ENCODE measurements around the gene HLA-DQB1. TPM values are rescaled to one million over a fixed set of nuclear protein-coding genes. Genes with fewer than 3 reads are reported as not detected.

The HLA-DQB1 gene
- total and polyA plus RNA-seq, 2 of the 13 experiments (the other 11 are each of a cell fraction or from before 2014, with no cell fraction given): not detected

- H3K4me1 ChIP-seq (ENCODE audit: insufficient read depth, low read length): no peaks in the 10 kb centered on the region
- no peaks in the 10 kb centered on the region for H3K9me3 ChIP-seq (ENCODE audit: low read length)
- no peaks in the 10 kb centered on the region for H3K79me2 ChIP-seq (ENCODE audit: insufficient read depth, low read length)
- DNase-seq (ENCODE audit: low spot score) (no peak), FAIRE-seq (no peak), ATAC-seq (no peak)
- peaks cover 1 to 16% of the 10 kb centered on the region in 2 experiments; a peak in 2 of 5 replicates for H3K27me3 ChIP-seq (ENCODE audit: control insufficient read depth in 1 of 2, insufficient read depth in 2 of 2, low read length in 2 of 2)
- POLR2A ChIA-PET: no interaction called here
- H3K4me3 ChIP-seq (replicated peaks in 1 of 3; ENCODE audit: insufficient read depth in 1 of 3, low read depth in 2 of 3, low read length in 3 of 3): no peak overlapping the region
- H2AFZ ChIP-seq (ENCODE audit: low read length): no peak overlapping the region
- CTCF ChIA-PET (ENCODE audit: low intra/inter-chr PET ratio, low total read pairs): no interaction called here
- no peak overlapping the region for H3K4me2 ChIP-seq (ENCODE audit: low read depth, low read length)
- BruUV-seq (replicated peaks): no TSS peak
- no peaks in the 10 kb centered on the region for H4K20me1 ChIP-seq (ENCODE audit: insufficient read depth, low read length)
- no peak overlapping the region for H3K27ac ChIP-seq (ENCODE audit: extremely low read length, insufficient read depth, low read length)
- no peak overlapping the region for H3K9ac ChIP-seq (ENCODE audit: insufficient read depth, low read depth, low read length)
- TF ChIP-seq ZNF639 (CRISPR knock-in tag; conservative IDR thresholded peaks at IDR 0.05): no peak
- no peak for TF ChIP-seq RBM39 (IDR thresholded peaks at IDR 0.05; ENCODE audit: low read depth, low read length, poor library complexity, severe bottlenecking)
- TF ChIP-seq RAD21 (CRISPR knock-in tag; IDR thresholded peaks at IDR 0.05): no peak
- no peak for TF ChIP-seq BHLHE40 (IDR thresholded peaks at IDR 0.05; ENCODE audit: low read length)
- TF ChIP-seq ETV6 (CRISPR knock-in tag; conservative IDR thresholded peaks at IDR 0.05): no peak
- TF ChIP-seq RFX1 (IDR thresholded peaks at IDR 0.05): no peak
- TF ChIP-seq, protein P1, sequence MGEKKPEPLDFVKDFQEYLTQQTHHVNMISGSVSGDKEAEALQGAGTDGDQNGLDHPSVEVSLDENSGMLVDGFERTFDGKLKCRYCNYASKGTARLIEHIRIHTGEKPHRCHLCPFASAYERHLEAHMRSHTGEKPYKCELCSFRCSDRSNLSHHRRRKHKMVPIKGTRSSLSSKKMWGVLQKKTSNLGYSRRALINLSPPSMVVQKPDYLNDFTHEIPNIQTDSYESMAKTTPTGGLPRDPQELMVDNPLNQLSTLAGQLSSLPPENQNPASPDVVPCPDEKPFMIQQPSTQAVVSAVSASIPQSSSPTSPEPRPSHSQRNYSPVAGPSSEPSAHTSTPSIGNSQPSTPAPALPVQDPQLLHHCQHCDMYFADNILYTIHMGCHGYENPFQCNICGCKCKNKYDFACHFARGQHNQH (CRISPR knock-in tag; IDR thresholded peaks at IDR 0.05): no peak
- TF ChIP-seq KMT2A (CRISPR knock-in tag; IDR thresholded peaks at IDR 0.05): no peak
- no peak for TF ChIP-seq SOX5 (CRISPR knock-in tag; IDR thresholded peaks at IDR 0.05; ENCODE audit: borderline replicate concordance)
- no peak for TF ChIP-seq ZNF317 (CRISPR knock-in tag; IDR thresholded peaks at IDR 0.05)
- no peak for TF ChIP-seq ZNF543 (CRISPR knock-in tag; IDR thresholded peaks at IDR 0.05)
- H3K36me3 ChIP-seq (replicated peaks in 1 of 2; ENCODE audit: control insufficient read depth in 1 of 2, insufficient read depth in 2 of 2, low read length in 2 of 2): no peaks in the 10 kb centered on the region
- in situ Hi-C loops (cut with HindIII; ENCODE audit: extremely low pct_ligation_motif_present, low pct_unique_long_range_greater_than_20kb) (no loop called here), intact Hi-C loops (cut with micrococcal nuclease; ENCODE audit: unreplicated experiment) (no loop called here)
Observed at GRCh38 chr6:32713241-32713640, 46.8 kb upstream of the HLA-DQB1 start.

All from HepG2 (cell line).